ENCODE measurements around the gene DCP2.

DCP2 gene

GRCh38 chr5:113035096-113035495 is 58.5 kb downstream of the DCP2 start:
- TF ChIP-seq, protein P1, sequence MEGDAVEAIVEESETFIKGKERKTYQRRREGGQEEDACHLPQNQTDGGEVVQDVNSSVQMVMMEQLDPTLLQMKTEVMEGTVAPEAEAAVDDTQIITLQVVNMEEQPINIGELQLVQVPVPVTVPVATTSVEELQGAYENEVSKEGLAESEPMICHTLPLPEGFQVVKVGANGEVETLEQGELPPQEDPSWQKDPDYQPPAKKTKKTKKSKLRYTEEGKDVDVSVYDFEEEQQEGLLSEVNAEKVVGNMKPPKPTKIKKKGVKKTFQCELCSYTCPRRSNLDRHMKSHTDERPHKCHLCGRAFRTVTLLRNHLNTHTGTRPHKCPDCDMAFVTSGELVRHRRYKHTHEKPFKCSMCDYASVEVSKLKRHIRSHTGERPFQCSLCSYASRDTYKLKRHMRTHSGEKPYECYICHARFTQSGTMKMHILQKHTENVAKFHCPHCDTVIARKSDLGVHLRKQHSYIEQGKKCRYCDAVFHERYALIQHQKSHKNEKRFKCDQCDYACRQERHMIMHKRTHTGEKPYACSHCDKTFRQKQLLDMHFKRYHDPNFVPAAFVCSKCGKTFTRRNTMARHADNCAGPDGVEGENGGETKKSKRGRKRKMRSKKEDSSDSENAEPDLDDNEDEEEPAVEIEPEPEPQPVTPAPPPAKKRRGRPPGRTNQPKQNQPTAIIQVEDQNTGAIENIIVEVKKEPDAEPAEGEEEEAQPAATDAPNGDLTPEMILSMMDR (conservative IDR thresholded peaks at IDR 0.05; ENCODE audit: low read depth, low read length) = no peak
- no peak for DNase-seq (ENCODE audit: low read depth)
- H3K4me3 ChIP-seq (ENCODE audit: low read depth, low read length) = no peak overlapping the region

- TF ChIP-seq, protein P1 (conservative IDR thresholded peaks at IDR 0.05; ENCODE audit: low read depth, low read length) = no peak
- DNase-seq (ENCODE audit: low read depth) = no peak
- no peak overlapping the region for H3K4me3 ChIP-seq (ENCODE audit: low read depth, low read length)
These were observed 59.7 kb downstream of the DCP2 start for GRCh38 chr5:113036321-113036720.

GRCh38 chr5:113036826-113037225 is 60.2 kb downstream of the DCP2 start:
- DNase-seq (ENCODE audit: low read depth) = no peak
- TF ChIP-seq, protein P1 (conservative IDR thresholded peaks at IDR 0.05; ENCODE audit: low read depth, low read length) = no peak
- no peak overlapping the region for H3K4me3 ChIP-seq (ENCODE audit: low read depth, low read length)

DNA sequence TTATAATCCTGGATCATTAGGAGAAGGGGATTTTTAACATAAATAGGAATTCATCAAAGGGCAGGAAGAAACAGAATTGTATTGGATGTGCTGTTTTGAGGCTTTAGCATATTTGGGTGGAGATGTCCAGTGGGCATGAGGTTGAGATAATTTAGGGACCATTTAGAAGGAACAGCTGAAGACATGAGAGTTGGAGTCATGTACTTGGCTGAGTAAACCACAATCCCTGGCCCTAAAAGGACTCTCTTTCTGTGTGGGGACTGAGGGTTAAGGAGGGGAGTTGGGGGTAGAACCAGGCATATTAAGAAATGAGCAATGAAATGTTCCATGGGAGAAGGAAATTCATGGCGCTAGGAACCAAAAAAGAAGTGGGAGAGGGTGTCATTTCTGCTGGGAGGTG is 61.5 kb downstream of the DCP2 start:
- TF ChIP-seq, protein P1 (conservative IDR thresholded peaks at IDR 0.05; ENCODE audit: low read depth, low read length) = no peak
- DNase-seq (ENCODE audit: low read depth) = no peak
- H3K4me3 ChIP-seq (ENCODE audit: low read depth, low read length) = no peak overlapping the region

DNA sequence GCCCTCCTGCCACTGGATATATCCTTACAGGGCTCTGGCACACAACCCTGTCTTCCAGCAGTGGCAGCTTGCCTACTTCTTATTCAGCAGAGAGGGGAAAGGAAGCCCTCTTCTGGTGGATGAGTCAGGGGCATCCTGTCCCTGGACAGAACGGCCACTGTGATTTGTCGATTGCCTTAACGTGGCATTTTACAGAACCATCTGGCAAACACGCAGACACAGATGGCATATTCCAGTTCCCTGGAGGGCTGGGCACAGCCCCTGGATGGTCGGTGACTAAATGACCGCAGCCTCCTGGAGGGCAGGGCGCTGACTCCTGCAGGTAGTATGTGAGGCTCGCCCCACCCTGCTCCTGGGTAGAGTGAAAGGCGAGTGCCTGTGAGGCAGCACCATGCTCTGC is 62.1 kb downstream of the DCP2 start:
- H3K4me3 ChIP-seq (ENCODE audit: low read depth, low read length) = no peak overlapping the region
- DNase-seq (ENCODE audit: low read depth) = no peak
- TF ChIP-seq, protein P1 (conservative IDR thresholded peaks at IDR 0.05; ENCODE audit: low read depth, low read length) = peak; percentile 14

DNA sequence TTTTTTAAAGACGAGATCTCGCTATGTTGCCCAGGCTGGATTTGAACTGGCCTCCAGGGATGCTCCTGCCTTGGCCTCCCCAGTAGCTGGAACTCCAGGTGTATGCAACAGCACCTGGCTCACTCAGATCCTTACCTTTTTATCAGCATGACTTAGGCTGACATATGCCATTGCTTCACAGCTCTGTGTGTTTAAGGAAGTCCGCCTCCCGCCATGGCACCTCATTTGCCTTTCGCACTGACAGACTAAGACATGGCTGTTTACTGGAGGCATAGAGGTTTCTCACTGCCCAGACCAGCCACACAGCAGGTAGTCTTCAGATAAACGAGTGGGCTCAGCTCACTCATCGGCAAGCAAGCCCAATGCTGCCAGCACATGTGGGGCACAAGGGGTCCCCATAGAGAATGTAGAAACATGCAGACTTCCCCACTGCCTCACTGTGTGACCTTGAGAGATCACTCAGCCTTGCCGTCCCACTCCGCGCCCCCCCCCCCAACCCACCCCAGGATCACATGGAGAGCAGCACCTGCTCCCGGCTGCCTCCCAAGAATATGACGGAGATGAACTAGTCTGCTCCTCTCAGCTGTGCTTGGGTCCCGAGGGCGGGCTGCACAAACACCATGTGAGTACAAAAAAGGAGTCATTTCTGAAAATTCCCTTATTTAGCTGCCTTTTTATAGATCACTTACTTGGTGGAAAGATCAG is 62.8 kb downstream of the DCP2 start:
- no peak overlapping the region for H3K4me3 ChIP-seq (ENCODE audit: low read depth, low read length)
- TF ChIP-seq, protein P1 (conservative IDR thresholded peaks at IDR 0.05; ENCODE audit: low read depth, low read length) = no peak
- no peak for DNase-seq (ENCODE audit: low read depth)

GRCh38 chr5:113039934-113040285 is 63.3 kb downstream of the DCP2 start:
- no peak overlapping the region for H3K4me3 ChIP-seq (ENCODE audit: low read depth, low read length)
- TF ChIP-seq, protein P1 (conservative IDR thresholded peaks at IDR 0.05; ENCODE audit: low read depth, low read length) = no peak
- no peak for DNase-seq (ENCODE audit: low read depth)

Data from choroid plexus epithelial cell (primary cell).